Fibroblast of the aortic adventitia (primary cell): ENCODE data around the gene RAB40C. TPM values are rescaled to one million over a fixed set of nuclear protein-coding genes. Genes with fewer than 3 reads are reported as not detected.

ENCODE experiments used
- DNase-seq: peaks from one replicate; pipeline ENCODE4 v3.0.0-alpha.2; 2010; ENCODE audit warnings: low read depth
- H3K4me3 ChIP-seq: 2 replicates; pipeline ENCODE4 v1.5.1; 2011; ENCODE audit warnings: low read depth, mild to moderate bottlenecking, control low read depth, low read length, moderate library complexity
- total RNA-seq: library from RNA; depleted of rRNA; stranded (reverse); fragments of >200 nt; gene quantifications from 2 replicates; pipeline ENCODE4 v1.2.3, GENCODE V29; 2012; ENCODE audit warnings: low replicate concordance
- TF ChIP-seq, protein P1 (sequence below): IDR thresholded peaks from 2 replicates; pipeline ENCODE4 v1.5.1; 2011; ENCODE audit warnings: mild to moderate bottlenecking, low read length, control low read depth, inconsistent platforms; ENCODE audit not compliant: insufficient read depth

RAB40C gene
- total RNA-seq, 1 donor = 12.0 TPM

DNA sequence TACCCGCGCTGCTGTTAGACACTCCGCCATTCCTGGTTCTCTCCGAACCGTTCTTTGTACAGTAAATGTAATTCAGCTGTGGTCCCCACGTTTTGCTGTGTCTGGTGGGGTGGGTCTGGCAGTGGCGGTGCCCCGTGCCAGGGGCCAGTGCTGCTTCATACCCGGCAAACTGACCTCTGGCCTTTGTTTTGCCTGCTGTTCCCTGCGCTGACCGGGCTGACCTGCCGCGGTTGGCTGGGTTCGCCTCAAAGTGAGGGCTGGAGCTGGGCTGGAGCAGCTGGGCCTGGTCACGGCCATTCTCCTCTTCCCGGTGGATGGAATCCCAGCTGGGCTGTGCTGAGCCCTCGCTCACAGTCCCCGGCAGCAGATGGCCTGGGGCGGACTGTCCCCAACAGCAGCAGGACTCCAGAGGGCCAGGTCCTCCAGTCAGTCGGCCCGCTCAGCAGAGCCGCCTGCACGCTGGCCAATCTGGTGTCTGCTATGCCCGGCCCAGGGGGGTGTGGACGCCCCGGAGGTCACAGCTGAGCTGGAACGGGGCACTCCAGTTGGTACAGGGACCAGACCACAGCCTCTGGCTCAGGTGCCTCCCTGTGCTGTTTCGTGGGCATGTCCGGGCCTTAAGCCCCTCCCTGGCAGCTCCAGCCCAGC, 39.4 kb downstream of the RAB40C start:
- DNase-seq = no peak
- H3K4me3 ChIP-seq = no peak overlapping the region
- TF ChIP-seq, protein P1, sequence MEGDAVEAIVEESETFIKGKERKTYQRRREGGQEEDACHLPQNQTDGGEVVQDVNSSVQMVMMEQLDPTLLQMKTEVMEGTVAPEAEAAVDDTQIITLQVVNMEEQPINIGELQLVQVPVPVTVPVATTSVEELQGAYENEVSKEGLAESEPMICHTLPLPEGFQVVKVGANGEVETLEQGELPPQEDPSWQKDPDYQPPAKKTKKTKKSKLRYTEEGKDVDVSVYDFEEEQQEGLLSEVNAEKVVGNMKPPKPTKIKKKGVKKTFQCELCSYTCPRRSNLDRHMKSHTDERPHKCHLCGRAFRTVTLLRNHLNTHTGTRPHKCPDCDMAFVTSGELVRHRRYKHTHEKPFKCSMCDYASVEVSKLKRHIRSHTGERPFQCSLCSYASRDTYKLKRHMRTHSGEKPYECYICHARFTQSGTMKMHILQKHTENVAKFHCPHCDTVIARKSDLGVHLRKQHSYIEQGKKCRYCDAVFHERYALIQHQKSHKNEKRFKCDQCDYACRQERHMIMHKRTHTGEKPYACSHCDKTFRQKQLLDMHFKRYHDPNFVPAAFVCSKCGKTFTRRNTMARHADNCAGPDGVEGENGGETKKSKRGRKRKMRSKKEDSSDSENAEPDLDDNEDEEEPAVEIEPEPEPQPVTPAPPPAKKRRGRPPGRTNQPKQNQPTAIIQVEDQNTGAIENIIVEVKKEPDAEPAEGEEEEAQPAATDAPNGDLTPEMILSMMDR = no peak

DNA sequence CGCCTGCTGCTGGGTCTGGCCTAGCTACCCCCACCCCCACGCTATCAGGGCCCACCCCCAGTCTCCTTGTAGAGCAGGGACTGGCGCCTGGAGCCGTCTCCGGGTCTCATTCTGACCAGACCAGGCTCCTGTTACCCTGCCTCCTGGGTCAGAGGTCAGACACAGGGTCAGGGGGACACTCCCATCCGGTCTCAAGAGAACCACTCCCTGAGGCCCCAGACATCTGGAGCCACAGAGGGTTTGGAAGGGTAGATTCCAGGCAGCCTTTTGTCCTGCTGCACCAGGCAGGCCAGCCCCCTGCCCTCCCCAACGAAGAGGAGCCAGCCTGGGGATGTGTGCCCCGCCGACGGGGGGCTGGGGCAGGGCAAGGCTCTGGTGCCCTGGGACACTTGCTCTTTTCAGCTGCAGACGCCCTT, 40.0 kb downstream of the RAB40C start:
- no peak overlapping the region for H3K4me3 ChIP-seq
- no peak for DNase-seq
- TF ChIP-seq, protein P1 = no peak

DNA sequence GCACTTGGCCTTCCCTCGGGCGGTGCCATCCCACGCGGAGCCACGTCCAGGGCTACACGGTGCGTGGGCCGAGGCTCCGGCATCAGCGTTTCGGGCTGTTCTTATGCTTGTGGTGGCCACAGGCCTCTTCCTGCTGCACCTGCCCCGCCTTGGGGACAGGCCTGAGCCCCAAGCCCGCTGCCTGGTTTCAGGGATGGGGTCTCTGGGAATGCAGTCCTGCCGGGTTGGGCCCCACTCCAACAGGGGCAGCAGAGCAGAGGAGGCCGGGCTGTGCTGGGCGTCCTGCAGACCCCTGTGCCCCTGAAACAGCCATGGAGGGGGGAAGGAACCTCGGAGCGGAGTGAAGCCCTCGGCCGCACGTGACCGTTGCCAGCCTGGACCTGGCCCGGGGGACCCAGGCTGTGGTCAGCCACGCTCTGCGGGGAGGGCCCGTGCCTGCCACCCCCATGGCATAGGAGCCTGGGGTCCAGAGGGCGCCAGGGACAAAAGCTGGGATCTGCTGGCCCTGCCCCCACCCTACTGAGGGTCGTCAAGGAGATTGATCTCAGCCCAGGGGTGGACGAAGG, 40.5 kb downstream of the RAB40C start:
- no peak for DNase-seq
- TF ChIP-seq, protein P1 = no peak
- no peak overlapping the region for H3K4me3 ChIP-seq

DNA sequence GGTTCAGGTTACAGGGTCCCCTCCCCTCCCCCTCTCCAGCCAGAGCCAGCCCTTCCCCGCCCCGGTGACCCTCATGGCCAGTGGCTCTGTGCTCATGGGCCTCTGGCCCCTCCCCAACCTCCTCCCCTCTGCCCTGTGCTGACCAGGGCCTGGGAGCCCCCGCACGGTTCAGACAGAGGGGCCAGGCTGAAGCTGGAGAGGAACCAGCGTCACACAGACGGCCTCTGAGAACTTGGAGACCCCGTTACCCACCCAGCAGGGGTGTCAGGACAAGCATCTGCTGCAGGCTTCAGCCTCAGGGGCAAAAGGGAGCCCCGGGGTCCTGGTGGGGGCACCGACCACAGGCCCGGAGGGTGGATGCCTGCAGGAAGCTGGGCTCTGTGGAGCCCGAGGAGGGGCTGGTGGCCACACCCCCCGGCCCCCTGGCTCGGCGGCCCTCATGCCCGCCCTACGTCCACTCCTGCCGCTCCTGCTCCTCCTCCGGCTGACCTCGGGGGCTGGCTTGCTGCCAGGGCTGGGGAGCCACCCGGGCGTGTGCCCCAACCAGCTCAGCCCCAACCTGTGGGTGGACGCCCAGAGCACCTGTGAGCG, 41.0 kb downstream of the RAB40C start, which contains the start of gene WFIKKN1:
Gene WFIKKN1, plus strand, starts transcription at position 171 of the 591 bp plus-strand sequence. Its CDS starts 269 bp downstream, at position 440.
- TF ChIP-seq, protein P1 = no peak
- no peak within 1 kb of the TSS for H3K4me3 ChIP-seq
- DNase-seq = no peak

DNA sequence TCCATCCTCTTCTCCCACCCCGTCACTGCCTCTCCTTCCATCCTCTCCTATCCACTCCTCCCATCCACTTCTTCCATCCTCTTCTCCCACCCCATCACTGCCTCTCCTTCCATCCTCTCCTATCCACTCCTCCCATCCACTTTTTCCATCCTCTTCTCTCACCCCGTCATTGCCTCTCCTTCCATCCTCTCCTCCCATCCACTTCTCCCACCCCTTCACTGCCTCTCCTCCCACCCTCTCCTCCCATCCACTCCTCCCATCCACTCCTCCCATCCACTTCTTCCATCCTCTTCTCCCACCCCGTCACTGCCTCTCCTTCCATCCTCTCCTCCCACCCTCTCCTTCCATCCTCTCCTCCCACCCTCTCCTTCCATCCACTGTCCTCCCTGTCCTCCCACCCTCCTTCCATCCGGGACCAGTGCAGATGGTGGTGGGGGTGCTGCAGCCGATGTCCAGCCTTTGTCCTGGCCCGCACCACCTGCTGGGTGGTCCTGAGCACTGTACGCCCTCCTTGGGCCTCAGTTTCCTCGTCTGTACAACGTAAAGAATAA, 42.0 kb downstream of the RAB40C start:
- TF ChIP-seq, protein P1 = no peak
- no peak for DNase-seq
- no peak overlapping the region for H3K4me3 ChIP-seq

DNA sequence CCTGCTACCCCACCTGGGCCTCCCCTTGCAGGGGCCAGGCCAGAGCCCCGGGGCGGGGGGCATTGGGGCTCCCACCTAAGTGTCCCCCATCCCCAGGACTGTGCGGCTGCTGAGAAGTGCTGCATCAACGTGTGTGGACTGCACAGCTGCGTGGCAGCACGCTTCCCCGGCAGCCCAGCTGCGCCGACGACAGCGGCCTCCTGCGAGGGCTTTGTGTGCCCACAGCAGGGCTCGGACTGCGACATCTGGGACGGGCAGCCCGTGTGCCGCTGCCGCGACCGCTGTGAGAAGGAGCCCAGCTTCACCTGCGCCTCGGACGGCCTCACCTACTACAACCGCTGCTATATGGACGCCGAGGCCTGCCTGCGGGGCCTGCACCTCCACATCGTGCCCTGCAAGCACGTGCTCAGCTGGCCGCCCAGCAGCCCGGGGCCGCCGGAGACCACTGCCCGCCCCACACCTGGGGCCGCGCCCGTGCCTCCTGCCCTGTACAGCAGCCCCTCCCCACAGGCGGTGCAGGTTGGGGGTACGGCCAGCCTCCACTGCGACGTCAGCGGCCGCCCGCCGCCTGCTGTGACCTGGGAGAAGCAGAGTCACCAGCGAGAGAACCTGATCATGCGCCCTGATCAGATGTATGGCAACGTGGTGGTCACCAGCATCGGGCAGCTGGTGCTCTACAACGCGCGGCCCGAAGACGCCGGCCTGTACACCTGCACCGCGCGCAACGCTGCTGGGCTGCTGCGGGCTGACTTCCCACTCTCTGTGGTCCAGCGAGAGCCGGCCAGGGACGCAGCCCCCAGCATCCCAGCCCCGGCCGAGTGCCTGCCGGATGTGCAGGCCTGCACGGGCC, 42.8 kb downstream of the RAB40C start:
- TF ChIP-seq, protein P1 = no peak
- H3K4me3 ChIP-seq = no peak overlapping the region

More for the DNA sequence above, 42.8 kb downstream of the RAB40C start:
- DNase-seq = no peak
